IMR-90 (cell line): ENCODE results near the gene CAMK2D.

ENCODE experiments used
- CHD1 ChIP-seq: IDR thresholded peaks from 2 replicates; pipeline ENCODE4 v1.6.1; 2012; ENCODE audit warnings: low read depth, low read length, improper control_type of control experiment
- MAZ ChIP-seq: IDR thresholded peaks from 2 replicates; pipeline ENCODE4 v1.6.1; 2012; ENCODE audit warnings: low read depth, mild to moderate bottlenecking, low read length, improper control_type of control experiment, moderate library complexity, borderline replicate concordance
- RCOR1 ChIP-seq: IDR thresholded peaks from 2 replicates; pipeline ENCODE4 v1.6.1; 2012; ENCODE audit warnings: mild to moderate bottlenecking, low read length, improper control_type of control experiment; ENCODE audit not compliant: insufficient replicate concordance

GRCh38 chr4:113566015-113566795 lies 195.3 kb downstream of the CAMK2D start:
- no peak for TF ChIP-seq CHD1
- no peak for TF ChIP-seq RCOR1
- no peak for TF ChIP-seq MAZ
